ENCODE data around the gene MCRIP1.

MCRIP1 gene

DNA sequence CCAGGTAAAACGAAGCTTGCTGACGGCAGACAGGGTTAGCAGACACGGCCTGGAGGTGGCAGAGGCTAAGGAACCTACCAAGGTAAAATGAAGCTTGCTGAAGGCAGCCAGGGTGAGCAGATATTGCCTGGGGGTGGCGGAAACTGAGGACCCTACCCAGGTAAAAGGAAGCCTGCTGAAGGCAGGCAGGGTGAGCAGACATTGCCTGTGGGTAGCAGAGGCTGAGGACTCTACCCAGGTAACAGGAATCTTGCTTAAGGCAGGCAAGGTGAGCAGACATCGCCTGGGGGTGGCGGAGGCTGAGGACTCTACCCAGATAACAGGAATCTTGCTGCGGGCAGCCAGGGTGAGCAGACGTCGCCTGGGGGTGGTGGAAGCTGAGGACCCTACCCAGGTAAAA lies 31.8 kb downstream of the MCRIP1 start:
- no peak for TF ChIP-seq ISL1 (CRISPR knock-in tag; IDR thresholded peaks at IDR 0.05)
- no peak for TF ChIP-seq ZC3H10 (CRISPR knock-in tag; IDR thresholded peaks at IDR 0.05)
- no peak for TF ChIP-seq ZFP30 (CRISPR knock-in tag; IDR thresholded peaks at IDR 0.05)
- TF ChIP-seq ESRRG (CRISPR knock-in tag; IDR thresholded peaks at IDR 0.05), result no peak
- TF ChIP-seq OSR1 (CRISPR knock-in tag; IDR thresholded peaks at IDR 0.05), result no peak
- TF ChIP-seq RARB (CRISPR knock-in tag; IDR thresholded peaks at IDR 0.05), result no peak
- TF ChIP-seq ZFP3 (CRISPR knock-in tag; IDR thresholded peaks at IDR 0.05), result no peak
- TF ChIP-seq, protein P1, sequence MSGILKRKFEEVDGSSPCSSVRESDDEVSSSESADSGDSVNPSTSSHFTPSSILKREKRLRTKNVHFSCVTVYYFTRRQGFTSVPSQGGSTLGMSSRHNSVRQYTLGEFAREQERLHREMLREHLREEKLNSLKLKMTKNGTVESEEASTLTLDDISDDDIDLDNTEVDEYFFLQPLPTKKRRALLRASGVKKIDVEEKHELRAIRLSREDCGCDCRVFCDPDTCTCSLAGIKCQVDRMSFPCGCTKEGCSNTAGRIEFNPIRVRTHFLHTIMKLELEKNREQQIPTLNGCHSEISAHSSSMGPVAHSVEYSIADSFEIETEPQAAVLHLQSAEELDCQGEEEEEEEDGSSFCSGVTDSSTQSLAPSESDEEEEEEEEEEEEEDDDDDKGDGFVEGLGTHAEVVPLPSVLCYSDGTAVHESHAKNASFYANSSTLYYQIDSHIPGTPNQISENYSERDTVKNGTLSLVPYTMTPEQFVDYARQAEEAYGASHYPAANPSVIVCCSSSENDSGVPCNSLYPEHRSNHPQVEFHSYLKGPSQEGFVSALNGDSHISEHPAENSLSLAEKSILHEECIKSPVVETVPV (CRISPR knock-in tag; IDR thresholded peaks at IDR 0.05), result no peak
- TF ChIP-seq CSDC2 (CRISPR knock-in tag; IDR thresholded peaks at IDR 0.05), result no peak
- TF ChIP-seq TOX (CRISPR knock-in tag; IDR thresholded peaks at IDR 0.05; ENCODE audit: borderline replicate concordance), result no peak
- TF ChIP-seq, protein P2, sequence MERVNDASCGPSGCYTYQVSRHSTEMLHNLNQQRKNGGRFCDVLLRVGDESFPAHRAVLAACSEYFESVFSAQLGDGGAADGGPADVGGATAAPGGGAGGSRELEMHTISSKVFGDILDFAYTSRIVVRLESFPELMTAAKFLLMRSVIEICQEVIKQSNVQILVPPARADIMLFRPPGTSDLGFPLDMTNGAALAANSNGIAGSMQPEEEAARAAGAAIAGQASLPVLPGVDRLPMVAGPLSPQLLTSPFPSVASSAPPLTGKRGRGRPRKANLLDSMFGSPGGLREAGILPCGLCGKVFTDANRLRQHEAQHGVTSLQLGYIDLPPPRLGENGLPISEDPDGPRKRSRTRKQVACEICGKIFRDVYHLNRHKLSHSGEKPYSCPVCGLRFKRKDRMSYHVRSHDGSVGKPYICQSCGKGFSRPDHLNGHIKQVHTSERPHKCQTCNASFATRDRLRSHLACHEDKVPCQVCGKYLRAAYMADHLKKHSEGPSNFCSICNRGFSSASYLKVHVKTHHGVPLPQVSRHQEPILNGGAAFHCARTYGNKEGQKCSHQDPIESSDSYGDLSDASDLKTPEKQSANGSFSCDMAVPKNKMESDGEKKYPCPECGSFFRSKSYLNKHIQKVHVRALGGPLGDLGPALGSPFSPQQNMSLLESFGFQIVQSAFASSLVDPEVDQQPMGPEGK (CRISPR knock-in tag; IDR thresholded peaks at IDR 0.05; ENCODE audit: borderline replicate concordance), result no peak
- no peak for TF ChIP-seq TCF4 (CRISPR knock-in tag; IDR thresholded peaks at IDR 0.05; ENCODE audit: borderline replicate concordance)
- no peak for TF ChIP-seq ZNF70 (CRISPR knock-in tag; IDR thresholded peaks at IDR 0.05)
- TF ChIP-seq, protein P3, sequence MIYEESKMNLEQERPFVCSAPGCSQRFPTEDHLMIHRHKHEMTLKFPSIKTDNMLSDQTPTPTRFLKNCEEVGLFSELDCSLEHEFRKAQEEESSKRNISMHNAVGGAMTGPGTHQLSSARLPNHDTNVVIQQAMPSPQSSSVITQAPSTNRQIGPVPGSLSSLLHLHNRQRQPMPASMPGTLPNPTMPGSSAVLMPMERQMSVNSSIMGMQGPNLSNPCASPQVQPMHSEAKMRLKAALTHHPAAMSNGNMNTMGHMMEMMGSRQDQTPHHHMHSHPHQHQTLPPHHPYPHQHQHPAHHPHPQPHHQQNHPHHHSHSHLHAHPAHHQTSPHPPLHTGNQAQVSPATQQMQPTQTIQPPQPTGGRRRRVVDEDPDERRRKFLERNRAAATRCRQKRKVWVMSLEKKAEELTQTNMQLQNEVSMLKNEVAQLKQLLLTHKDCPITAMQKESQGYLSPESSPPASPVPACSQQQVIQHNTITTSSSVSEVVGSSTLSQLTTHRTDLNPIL (CRISPR knock-in tag; IDR thresholded peaks at IDR 0.05; ENCODE audit: low read depth), result no peak
- TF ChIP-seq, protein P4, sequence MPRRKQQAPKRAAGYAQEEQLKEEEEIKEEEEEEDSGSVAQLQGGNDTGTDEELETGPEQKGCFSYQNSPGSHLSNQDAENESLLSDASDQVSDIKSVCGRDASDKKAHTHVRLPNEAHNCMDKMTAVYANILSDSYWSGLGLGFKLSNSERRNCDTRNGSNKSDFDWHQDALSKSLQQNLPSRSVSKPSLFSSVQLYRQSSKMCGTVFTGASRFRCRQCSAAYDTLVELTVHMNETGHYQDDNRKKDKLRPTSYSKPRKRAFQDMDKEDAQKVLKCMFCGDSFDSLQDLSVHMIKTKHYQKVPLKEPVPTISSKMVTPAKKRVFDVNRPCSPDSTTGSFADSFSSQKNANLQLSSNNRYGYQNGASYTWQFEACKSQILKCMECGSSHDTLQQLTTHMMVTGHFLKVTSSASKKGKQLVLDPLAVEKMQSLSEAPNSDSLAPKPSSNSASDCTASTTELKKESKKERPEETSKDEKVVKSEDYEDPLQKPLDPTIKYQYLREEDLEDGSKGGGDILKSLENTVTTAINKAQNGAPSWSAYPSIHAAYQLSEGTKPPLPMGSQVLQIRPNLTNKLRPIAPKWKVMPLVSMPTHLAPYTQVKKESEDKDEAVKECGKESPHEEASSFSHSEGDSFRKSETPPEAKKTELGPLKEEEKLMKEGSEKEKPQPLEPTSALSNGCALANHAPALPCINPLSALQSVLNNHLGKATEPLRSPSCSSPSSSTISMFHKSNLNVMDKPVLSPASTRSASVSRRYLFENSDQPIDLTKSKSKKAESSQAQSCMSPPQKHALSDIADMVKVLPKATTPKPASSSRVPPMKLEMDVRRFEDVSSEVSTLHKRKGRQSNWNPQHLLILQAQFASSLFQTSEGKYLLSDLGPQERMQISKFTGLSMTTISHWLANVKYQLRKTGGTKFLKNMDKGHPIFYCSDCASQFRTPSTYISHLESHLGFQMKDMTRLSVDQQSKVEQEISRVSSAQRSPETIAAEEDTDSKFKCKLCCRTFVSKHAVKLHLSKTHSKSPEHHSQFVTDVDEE (CRISPR knock-in tag; IDR thresholded peaks at IDR 0.05), result no peak
- no peak for TF ChIP-seq SNAI2 (CRISPR knock-in tag; IDR thresholded peaks at IDR 0.05)
- no peak for TF ChIP-seq GLIS3 (CRISPR knock-in tag; IDR thresholded peaks at IDR 0.05)
- TF ChIP-seq ZNF8 (CRISPR knock-in tag; IDR thresholded peaks at IDR 0.05), result no peak
- ATAC-seq, result no peak

DNA sequence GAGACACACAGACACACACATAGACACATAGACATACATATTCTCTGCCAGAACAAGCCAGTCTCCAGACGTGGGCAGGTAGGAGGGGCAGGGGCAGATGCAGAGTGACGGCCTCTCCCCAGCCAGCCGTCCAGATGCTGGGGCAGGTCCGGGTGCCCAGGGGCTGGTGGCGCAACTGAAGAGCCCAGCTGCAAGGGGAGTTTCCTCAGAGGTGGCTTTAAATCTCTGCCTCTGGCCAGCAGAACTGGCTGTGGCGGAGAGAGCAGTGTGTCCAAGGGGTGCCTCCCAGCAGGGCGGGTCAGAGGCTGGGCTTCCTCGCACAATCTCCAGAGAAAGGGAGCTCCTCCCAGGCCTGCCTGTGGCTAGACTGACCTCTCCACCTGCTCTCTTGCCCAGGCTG lies 38.6 kb downstream of the MCRIP1 start:
- peak; percentile 84 for ATAC-seq
- TF ChIP-seq, protein P1 (CRISPR knock-in tag; IDR thresholded peaks at IDR 0.05), result no peak
- TF ChIP-seq, protein P2 (CRISPR knock-in tag; IDR thresholded peaks at IDR 0.05; ENCODE audit: borderline replicate concordance), result no peak
- TF ChIP-seq ZNF8 (CRISPR knock-in tag; IDR thresholded peaks at IDR 0.05) (no peak), ZNF565 (CRISPR knock-in tag; conservative IDR thresholded peaks at IDR 0.05; ENCODE audit: low read depth) (no peak), ISL1 (CRISPR knock-in tag; IDR thresholded peaks at IDR 0.05) (no peak), OSR1 (CRISPR knock-in tag; IDR thresholded peaks at IDR 0.05) (no peak), PPARA (CRISPR knock-in tag; IDR thresholded peaks at IDR 0.05; ENCODE audit: borderline replicate concordance) (no peak), GLIS3 (CRISPR knock-in tag; IDR thresholded peaks at IDR 0.05) (no peak), RARB (CRISPR knock-in tag; IDR thresholded peaks at IDR 0.05) (no peak), ARNTL (CRISPR knock-in tag; IDR thresholded peaks at IDR 0.05; ENCODE audit: borderline replicate concordance, low read depth) (no peak), ZFP30 (CRISPR knock-in tag; IDR thresholded peaks at IDR 0.05) (no peak), ZFP3 (CRISPR knock-in tag; IDR thresholded peaks at IDR 0.05) (no peak), CSDC2 (CRISPR knock-in tag; IDR thresholded peaks at IDR 0.05) (no peak)
- TF ChIP-seq, protein P3 (CRISPR knock-in tag; IDR thresholded peaks at IDR 0.05; ENCODE audit: low read depth), result no peak
- TF ChIP-seq, protein P4 (CRISPR knock-in tag; IDR thresholded peaks at IDR 0.05), result no peak
- TF ChIP-seq, protein P5, sequence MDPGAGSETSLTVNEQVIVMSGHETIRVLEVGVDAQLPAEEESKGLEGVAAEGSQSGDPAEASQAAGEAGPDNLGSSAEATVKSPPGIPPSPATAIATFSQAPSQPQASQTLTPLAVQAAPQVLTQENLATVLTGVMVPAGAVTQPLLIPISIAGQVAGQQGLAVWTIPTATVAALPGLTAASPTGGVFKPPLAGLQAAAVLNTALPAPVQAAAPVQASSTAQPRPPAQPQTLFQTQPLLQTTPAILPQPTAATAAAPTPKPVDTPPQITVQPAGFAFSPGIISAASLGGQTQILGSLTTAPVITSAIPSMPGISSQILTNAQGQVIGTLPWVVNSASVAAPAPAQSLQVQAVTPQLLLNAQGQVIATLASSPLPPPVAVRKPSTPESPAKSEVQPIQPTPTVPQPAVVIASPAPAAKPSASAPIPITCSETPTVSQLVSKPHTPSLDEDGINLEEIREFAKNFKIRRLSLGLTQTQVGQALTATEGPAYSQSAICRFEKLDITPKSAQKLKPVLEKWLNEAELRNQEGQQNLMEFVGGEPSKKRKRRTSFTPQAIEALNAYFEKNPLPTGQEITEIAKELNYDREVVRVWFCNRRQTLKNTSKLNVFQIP (CRISPR knock-in tag; IDR thresholded peaks at IDR 0.05; ENCODE audit: borderline replicate concordance, low read depth), result no peak
